Colonic mucosa (tissue), 4 donors: ENCODE results near the gene ARID3A. TPM values are rescaled to one million over a fixed set of nuclear protein-coding genes. Genes with fewer than 3 reads are reported as not detected.
"Not testable (repeated sequence)": the region's sequence is repeated elsewhere in the genome, so short reads cannot be mapped to it uniquely, and the experiment has no call there.

Experiments
- DNase-seq: peaks from one replicate; pipeline ENCODE4 v3.0.0-alpha.2; 2020
- H3K27ac ChIP-seq: fragments of 200-600 bp; one replicate; pipeline ENCODE4 v1.8.0; 2021
- H3K27me3 ChIP-seq: fragments of 200-600 bp; one replicate; pipeline ENCODE4 v1.8.0; 2021
- H3K36me3 ChIP-seq: fragments of 200-600 bp; one replicate; pipeline ENCODE4 v1.8.0; 2021
- H3K4me1 ChIP-seq: fragments of 200-600 bp; one replicate; pipeline ENCODE4 v1.8.0; 2021; ENCODE audit warnings: mild to moderate bottlenecking
- H3K4me3 ChIP-seq: fragments of 200-600 bp; one replicate; pipeline ENCODE4 v1.8.0; 2021
- H3K9ac ChIP-seq, 2 donors: one replicate each; pipeline ENCODE4 v1.7.0; 2013; ENCODE audit warnings: control low read depth in 2 of 2, low read depth in 2 of 2, low read length in 2 of 2
- H3K9me3 ChIP-seq: fragments of 200-600 bp; one replicate; pipeline ENCODE4 v1.8.0; 2021
- intact Hi-C: fragments of 100-400 bp; cut with DNase I; formaldehyde crosslinking; loops from one replicate; pipeline ENCODE4 v1.14.1; 2022
- total RNA-seq, 2 donors: library from RNA; stranded (reverse); fragmentation: NEBNext Ultra II Directional in 1 of 2; extraction: Animal tissue kit (Norgen Biotek cat#: 25700) in 1 of 2; gene quantifications; one replicate each; pipeline ENCODE4 v1.2.1, GENCODE V29; 2021
- TF ChIP-seq, protein P1 (sequence below): fragments of 200-600 bp; IDR thresholded peaks from one replicate; pipeline ENCODE4 v1.8.0; 2022; ENCODE audit warnings: antibody characterized with exemption, mild to moderate bottlenecking
- donor health status: healthy.
- donor health status: DM: no; HTN: no; CAD: no.
- donor health status: DM: no; HTN: no; CAD: no.

Gene ARID3A
- total RNA-seq, 2 donors from 2014 or later, result 8.7 to 13.0 TPM

DNA sequence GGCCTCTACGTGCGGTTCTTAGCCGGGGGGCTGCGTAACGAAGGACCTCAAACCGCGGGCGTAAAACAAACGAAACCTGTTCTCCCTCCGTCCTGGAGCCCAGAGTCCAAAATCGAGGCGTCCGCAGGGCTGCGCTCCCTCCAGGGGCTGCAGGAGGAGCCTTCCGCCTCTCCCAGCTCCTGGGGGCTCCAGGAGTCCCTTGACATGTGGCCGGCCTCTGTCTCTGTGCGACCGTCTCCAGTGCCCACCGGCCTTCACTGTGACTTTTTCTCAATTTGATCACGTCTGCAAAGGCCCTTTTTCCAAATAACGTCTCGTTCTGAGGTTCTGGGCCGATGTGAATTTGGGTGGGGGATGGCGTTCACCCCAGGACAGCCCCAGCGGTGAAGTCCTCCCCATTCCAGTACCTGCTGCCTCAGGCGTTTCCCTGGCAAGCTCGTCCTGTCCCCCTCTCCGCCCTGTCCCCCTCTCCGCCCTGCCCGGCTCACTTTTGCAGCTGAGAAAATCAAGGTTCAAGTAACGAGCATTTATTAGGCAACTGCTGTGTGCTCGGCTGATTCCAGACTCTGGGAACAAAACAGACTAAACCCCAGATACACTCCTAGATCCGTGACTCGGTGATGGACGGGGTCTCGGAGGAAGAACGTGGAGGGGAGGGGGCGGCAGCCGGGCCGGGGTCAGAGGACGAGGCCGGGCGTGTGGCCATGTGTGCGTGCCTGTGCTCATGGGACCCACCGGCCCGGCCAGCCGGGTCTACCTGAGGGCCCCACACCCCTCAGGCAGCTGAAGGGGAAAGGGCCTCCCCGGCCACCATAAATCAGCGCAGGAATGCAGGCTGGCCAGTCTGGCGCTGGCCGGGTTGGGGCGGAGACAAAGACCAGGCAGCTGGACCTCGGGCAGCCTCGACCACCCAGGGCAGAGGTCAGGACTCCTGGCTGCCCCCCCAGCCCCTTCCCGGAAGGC lies 30.2 kb downstream of the ARID3A start:
- Histone ChIP-seq H3K9me3 (no peaks in the 10 kb centered on the region), H3K4me1 (peaks cover 19% of the 10 kb centered on the region), H3K27ac (no peak overlapping the region), H3K9ac (no peak overlapping the region), H3K36me3 (no peaks in the 10 kb centered on the region), H3K27me3 (no peaks in the 10 kb centered on the region), H3K4me3 (no peak overlapping the region)
- DNase-seq, result no peak
- intact Hi-C loops, result no loop called here
- TF ChIP-seq, protein P1, sequence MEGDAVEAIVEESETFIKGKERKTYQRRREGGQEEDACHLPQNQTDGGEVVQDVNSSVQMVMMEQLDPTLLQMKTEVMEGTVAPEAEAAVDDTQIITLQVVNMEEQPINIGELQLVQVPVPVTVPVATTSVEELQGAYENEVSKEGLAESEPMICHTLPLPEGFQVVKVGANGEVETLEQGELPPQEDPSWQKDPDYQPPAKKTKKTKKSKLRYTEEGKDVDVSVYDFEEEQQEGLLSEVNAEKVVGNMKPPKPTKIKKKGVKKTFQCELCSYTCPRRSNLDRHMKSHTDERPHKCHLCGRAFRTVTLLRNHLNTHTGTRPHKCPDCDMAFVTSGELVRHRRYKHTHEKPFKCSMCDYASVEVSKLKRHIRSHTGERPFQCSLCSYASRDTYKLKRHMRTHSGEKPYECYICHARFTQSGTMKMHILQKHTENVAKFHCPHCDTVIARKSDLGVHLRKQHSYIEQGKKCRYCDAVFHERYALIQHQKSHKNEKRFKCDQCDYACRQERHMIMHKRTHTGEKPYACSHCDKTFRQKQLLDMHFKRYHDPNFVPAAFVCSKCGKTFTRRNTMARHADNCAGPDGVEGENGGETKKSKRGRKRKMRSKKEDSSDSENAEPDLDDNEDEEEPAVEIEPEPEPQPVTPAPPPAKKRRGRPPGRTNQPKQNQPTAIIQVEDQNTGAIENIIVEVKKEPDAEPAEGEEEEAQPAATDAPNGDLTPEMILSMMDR, result no peak

DNA sequence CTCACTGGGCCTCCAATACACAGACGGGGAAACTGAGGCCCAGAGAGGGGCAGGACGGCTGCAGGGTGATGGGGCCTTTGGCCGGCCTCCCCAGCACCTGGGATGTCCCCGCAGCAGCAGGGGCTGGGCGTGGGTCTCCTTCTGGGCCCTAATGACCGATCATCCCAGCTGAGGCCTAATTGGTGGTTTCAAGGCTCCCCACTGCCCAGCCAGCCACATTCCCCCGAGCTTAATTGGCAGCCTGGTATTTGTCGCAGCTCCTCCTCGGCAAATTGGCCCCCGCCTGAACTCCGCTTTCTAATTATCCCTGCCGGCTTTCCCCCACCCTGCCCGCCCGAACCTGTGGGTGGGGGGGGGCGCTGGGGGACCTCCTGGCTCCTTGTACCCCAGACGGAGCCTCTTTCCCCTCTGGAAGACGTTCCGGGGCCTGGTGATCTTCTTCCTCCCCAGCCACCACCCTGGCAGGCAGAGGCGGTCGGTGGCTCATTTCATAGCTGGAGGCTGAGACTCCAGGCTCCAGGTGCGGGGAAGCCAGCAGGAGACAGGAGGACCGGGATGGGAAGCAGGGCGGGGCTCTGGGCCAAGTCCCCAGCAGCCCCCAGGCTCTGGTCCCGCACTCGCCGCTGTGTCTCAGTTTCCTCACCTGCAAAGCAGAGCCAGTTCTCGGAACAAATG lies 31.1 kb downstream of the ARID3A start:
- peaks cover 19% of the 10 kb centered on the region for H3K4me1 ChIP-seq
- DNase-seq, result no peak
- no peak overlapping the region for H3K4me3 ChIP-seq
- no peak overlapping the region for H3K9ac ChIP-seq
- no peak overlapping the region for H3K27ac ChIP-seq
- H3K27me3 ChIP-seq, result no peaks in the 10 kb centered on the region
- H3K9me3 ChIP-seq, result no peaks in the 10 kb centered on the region
- no peaks in the 10 kb centered on the region for H3K36me3 ChIP-seq
- TF ChIP-seq, protein P1, result no peak
- intact Hi-C loops, result no loop called here

DNA sequence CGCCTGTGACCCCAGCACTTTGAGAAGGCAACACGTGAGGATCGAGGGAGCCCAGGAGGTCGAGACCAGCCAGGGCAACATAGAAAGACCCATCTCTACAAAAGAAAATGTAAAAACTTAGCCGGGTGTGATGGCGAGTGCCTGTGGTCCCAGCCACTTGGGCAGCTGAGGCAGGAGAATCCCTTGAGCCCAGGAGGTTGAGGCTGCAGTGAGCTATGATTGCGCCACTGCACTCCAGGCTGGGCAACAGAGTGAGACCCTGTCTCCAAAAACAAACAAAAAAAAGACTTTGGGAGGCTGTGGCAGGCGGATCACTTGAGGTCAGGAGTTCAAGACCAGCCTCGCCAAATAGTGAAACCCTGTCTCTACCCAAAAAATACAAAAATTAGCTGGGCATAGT lies 31.7 kb downstream of the ARID3A start:
- intact Hi-C loops, H3K9me3 ChIP-seq, H3K27me3 ChIP-seq, H3K27ac ChIP-seq, H3K4me3 ChIP-seq, H3K9ac ChIP-seq, H3K36me3 ChIP-seq, DNase-seq: not testable (repeated sequence)
- peaks cover 16% of the 10 kb centered on the region for H3K4me1 ChIP-seq

DNA sequence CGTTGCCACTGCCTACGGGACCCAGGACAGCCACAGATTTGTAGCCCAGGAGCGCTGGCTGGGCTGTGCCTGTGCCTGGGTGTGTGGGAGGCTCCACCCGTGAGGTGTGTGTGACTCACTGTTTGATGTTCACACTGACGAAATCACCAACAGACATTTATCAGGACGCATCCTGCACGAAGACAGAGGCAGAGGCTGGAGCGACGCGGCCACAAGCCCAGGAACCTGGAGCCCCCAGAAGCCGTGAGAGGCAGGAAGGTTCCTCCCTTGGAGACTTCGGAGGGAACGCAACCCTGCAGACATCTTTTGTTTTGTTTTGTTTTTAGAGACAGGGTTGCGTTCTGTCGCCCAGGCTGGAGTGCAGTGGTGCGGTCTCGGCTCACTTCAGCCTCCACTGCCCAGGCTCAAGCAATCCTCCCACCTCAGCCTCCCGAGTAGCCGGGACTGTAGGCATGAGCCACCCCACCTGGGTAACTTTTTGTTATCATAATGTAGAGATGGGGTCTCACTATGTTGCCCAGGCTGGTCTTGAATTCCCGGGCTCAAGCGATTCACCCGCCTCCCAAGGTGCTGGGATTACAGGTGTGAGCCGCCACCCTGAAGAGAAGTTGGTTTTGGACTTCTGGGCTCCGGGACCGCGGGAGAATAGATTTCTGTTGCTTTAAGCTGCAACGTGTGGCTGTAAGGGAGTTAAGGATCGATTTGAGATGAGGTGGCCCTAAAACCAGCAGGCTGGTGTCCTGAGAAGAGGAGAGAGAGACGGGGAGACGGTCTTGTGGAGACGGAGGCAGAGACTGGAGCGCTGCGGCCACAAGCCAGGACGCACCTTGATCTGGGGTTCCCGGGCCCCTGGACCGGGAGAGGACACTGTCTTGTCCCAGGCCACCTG lies 33.4 kb downstream of the ARID3A start:
- Histone ChIP-seq H3K27me3 (no peaks in the 10 kb centered on the region), H3K27ac (no peak overlapping the region), H3K4me1 (peaks cover 8% of the 10 kb centered on the region), H3K4me3 (no peak overlapping the region), H3K9ac (no peak overlapping the region), H3K36me3 (no peaks in the 10 kb centered on the region), H3K9me3 (no peaks in the 10 kb centered on the region)
- intact Hi-C loops, result no loop called here
- TF ChIP-seq, protein P1, result no peak
- DNase-seq, result no peak

DNA sequence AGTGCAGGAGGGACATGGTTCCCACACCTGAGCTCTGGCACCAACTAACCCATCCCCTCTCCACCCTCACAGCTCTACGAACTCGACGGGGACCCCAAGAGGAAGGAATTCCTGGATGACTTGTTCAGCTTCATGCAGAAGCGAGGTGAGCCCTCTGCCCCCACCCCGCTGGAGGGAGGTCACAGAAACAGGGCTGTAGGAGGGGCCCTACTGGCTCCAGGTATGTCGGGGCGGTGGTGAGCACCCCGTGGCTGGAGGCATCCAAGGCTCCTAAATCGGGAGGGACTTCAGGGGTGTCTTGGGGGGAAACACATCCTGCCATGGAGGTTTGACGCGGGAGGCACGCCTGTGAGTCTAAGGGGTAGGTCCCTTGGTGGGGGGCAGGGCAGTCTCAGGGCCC lies 34.2 kb downstream of the ARID3A start:
- TF ChIP-seq, protein P1, result no peak
- no peak overlapping the region for H3K9ac ChIP-seq
- no peaks in the 10 kb centered on the region for H3K9me3 ChIP-seq
- H3K27me3 ChIP-seq, result no peaks in the 10 kb centered on the region
- intact Hi-C loops, result no loop called here
- DNase-seq, result no peak
- H3K4me3 ChIP-seq, result no peak overlapping the region
- no peak overlapping the region for H3K27ac ChIP-seq
- peaks cover 8% of the 10 kb centered on the region for H3K4me1 ChIP-seq
- no peaks in the 10 kb centered on the region for H3K36me3 ChIP-seq
